ENCODE results near the gene IL17RA. TPM values are rescaled to one million over a fixed set of nuclear protein-coding genes. Genes with fewer than 3 reads are reported as not detected.

IL17RA gene
- total and polyA plus RNA-seq, 2 of the 4 experiments (the other 2 are of a cell fraction) = 5.2 to 15.3 TPM

DNA sequence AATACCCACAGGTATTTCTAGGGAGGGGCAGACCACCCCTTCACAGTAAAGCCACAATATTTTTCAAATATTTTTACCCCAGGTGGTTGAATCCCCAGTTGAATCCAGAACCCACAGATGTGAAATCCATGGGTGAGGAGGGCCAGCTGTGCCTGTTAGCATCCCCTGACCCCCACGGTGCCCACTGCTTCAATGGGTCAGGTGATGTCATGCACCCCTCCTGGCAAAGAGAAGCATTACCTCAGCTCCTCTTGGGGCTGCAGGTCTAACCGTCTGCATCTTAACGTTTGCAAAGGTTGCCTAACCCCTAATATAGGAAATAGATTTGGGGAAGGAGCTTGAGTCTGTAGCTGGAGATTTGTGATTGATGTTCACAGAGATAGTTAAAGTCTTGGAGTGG lies 24.7 kb upstream of the IL17RA start:
- Histone ChIP-seq H3K4me3 (ENCODE audit: insufficient read depth, low read depth, low read length) (no peak overlapping the region), H3K18ac (ENCODE audit: low read depth, low read length) (no peak overlapping the region), H3K9me1 (ENCODE audit: insufficient read depth, low read length) (no peaks in the 10 kb centered on the region), H3K9ac (ENCODE audit: low read depth, low read length) (no peak overlapping the region), H2AFZ (replicated peaks; ENCODE audit: low read length, poor library complexity) (no peak overlapping the region), H3K27me3 (ENCODE audit: control insufficient read depth, insufficient read depth, low read length) (peaks cover 17% of the 10 kb centered on the region), H2AK5ac (ENCODE audit: low read depth, low read length) (no peak overlapping the region), H3K4ac (ENCODE audit: low read depth, low read length) (no peak overlapping the region), H2BK15ac (ENCODE audit: low read depth, low read length) (no peak overlapping the region), H4K8ac (ENCODE audit: low read depth in 2 of 2, low read length in 2 of 2) (no peak overlapping the region), H2BK120ac (ENCODE audit: low read depth, low read length) (no peak overlapping the region), H3K56ac (ENCODE audit: extremely low read depth, insufficient read depth, low read length) (no peak overlapping the region), H3K4me2 (ENCODE audit: low read depth, low read length) (no peak overlapping the region), H3K9me3 (ENCODE audit: control insufficient read depth, insufficient read depth, low read length) (no peaks in the 10 kb centered on the region), H2BK5ac (ENCODE audit: low read depth, low read length, poor library complexity, severe bottlenecking) (no peak overlapping the region), H3K36me3 (ENCODE audit: control insufficient read depth, insufficient read depth, low read length) (no peaks in the 10 kb centered on the region), H2AK9ac (replicated peaks; ENCODE audit: low read depth, low read length, poor library complexity) (no peak overlapping the region), H4K91ac (ENCODE audit: insufficient read depth, low read depth, low read length) (no peak overlapping the region), H3K14ac (replicated peaks; ENCODE audit: low read depth, low read length) (no peak overlapping the region), H3K4me1 (ENCODE audit: control insufficient read depth, insufficient read depth, low read length) (no peaks in the 10 kb centered on the region), H3K27ac (ENCODE audit: insufficient read depth, low read length) (no peak overlapping the region), H2BK20ac (ENCODE audit: low read depth, low read length) (no peak overlapping the region), H3K23ac (ENCODE audit: low read depth, low read length) (no peak overlapping the region), H4K5ac (ENCODE audit: low read depth, low read length) (no peak overlapping the region), H4K20me1 (ENCODE audit: insufficient read depth, low read length) (no peaks in the 10 kb centered on the region), H3K79me1 (ENCODE audit: low read depth in 1 of 2, low read length in 2 of 2) (no peaks in the 10 kb centered on the region)
- in situ Hi-C loops (cut with MboI; ENCODE audit: low sequenced_read_pairs) (no loop called here), intact Hi-C loops (cut with micrococcal nuclease) (no loop called here), dilution Hi-C loops (cut with HindIII; ENCODE audit: low sequenced_read_pairs, unreplicated experiment) (no loop called here)
- no peak for TF ChIP-seq RFX5 (IDR thresholded peaks at IDR 0.05; ENCODE audit: low read depth, low read length)
- no peak for TF ChIP-seq CEBPB (IDR thresholded peaks at IDR 0.05; ENCODE audit: low read depth, low read length)
- TF ChIP-seq CHD1 (IDR thresholded peaks at IDR 0.05; ENCODE audit: low read depth, low read length) = no peak
- no peak for TF ChIP-seq NFE2L2 (IDR thresholded peaks at IDR 0.05; ENCODE audit: low read depth, low read length)
- TF ChIP-seq RCOR1 (IDR thresholded peaks at IDR 0.05; ENCODE audit: insufficient replicate concordance, low read length) = no peak
- no peak for TF ChIP-seq MAFK (IDR thresholded peaks at IDR 0.05; ENCODE audit: low read depth, low read length)
- TF ChIP-seq RAD21 (IDR thresholded peaks at IDR 0.05; ENCODE audit: low read length) = no peak
- no peak for TF ChIP-seq POLR2A (IDR thresholded peaks at IDR 0.05; ENCODE audit: low read depth, low read length)
- no peak for TF ChIP-seq FOS (IDR thresholded peaks at IDR 0.05; ENCODE audit: low read depth, low read length)
- TF ChIP-seq MAZ (IDR thresholded peaks at IDR 0.05; ENCODE audit: borderline replicate concordance, low read depth, low read length) = no peak
- no peak for TF ChIP-seq BHLHE40 (IDR thresholded peaks at IDR 0.05; ENCODE audit: low read depth, low read length)
- TF ChIP-seq, protein P1, sequence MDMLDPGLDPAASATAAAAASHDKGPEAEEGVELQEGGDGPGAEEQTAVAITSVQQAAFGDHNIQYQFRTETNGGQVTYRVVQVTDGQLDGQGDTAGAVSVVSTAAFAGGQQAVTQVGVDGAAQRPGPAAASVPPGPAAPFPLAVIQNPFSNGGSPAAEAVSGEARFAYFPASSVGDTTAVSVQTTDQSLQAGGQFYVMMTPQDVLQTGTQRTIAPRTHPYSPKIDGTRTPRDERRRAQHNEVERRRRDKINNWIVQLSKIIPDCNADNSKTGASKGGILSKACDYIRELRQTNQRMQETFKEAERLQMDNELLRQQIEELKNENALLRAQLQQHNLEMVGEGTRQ (IDR thresholded peaks at IDR 0.05; ENCODE audit: low read depth, low read length) = no peak
- TF ChIP-seq, protein P2, sequence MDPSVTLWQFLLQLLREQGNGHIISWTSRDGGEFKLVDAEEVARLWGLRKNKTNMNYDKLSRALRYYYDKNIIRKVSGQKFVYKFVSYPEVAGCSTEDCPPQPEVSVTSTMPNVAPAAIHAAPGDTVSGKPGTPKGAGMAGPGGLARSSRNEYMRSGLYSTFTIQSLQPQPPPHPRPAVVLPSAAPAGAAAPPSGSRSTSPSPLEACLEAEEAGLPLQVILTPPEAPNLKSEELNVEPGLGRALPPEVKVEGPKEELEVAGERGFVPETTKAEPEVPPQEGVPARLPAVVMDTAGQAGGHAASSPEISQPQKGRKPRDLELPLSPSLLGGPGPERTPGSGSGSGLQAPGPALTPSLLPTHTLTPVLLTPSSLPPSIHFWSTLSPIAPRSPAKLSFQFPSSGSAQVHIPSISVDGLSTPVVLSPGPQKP (IDR thresholded peaks at IDR 0.05; ENCODE audit: borderline replicate concordance, low read depth, low read length) = no peak
- TF ChIP-seq CTCF (conservative IDR thresholded peaks at IDR 0.05; ENCODE audit: low read depth, low read length) = no peak
- TF ChIP-seq SMC3 (IDR thresholded peaks at IDR 0.05; ENCODE audit: low read depth, low read length) = no peak
- DNase-seq (no peak), ATAC-seq (ENCODE audit: low read depth) (no peak)
- no CpG with 5 or more reads among the region's 3 CpGs for WGBS, 2 experiments (ENCODE audit: extremely low coverage in 2 of 2, insufficient read length in 1 of 2)
- no TSS peak for BruUV-seq (replicated peaks)
- ChIA-PET POLR2A (ENCODE audit: unreplicated experiment) (no interaction called here), CTCF (interaction anchor here (1.2 kb wide), 1 partner anchor 144 kb away, joined by 3 read pairs; no protein-coding TSS in a partner anchor)
